HG03520 (cell line): ENCODE data around the gene AADACL4.
"Not testable (repeated sequence)": the region's sequence is repeated elsewhere in the genome, so short reads cannot be mapped to it uniquely, and the experiment has no call there.

ENCODE experiments used
- ATAC-seq: cut with Tn5 transposase; IDR thresholded peaks from one replicate; pipeline ENCODE4 v1.9.1; 2021; ENCODE audit warnings: mild to moderate bottlenecking, moderate library complexity; ENCODE audit not compliant: unreplicated experiment

Gene AADACL4

DNA sequence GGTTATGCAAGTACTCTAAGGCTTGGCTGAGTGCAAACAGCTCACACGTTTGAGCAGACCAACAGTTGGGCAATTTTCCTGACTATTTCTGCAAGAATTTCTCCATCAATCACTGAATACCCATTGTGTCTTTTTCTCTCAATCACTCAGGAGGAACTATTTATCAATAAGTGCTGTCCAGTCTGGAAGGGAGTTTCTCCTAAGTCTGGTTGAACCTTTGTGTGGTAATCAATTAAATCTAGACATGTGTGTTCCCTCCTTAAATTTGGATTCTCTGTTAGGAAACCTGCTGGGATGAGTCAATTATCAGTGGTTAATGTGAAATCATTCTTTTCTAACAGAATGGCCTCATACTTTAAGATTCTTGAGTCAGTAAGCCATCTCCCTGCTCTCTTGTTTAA lies 65.2 kb downstream of the AADACL4 start:
- ATAC-seq: no peak

GRCh38 chr1:12709696-12710095 lies 65.8 kb downstream of the AADACL4 start:
- ATAC-seq: no peak

GRCh38 chr1:12711536-12711935 lies 67.7 kb downstream of the AADACL4 start:
- no peak for ATAC-seq

DNA sequence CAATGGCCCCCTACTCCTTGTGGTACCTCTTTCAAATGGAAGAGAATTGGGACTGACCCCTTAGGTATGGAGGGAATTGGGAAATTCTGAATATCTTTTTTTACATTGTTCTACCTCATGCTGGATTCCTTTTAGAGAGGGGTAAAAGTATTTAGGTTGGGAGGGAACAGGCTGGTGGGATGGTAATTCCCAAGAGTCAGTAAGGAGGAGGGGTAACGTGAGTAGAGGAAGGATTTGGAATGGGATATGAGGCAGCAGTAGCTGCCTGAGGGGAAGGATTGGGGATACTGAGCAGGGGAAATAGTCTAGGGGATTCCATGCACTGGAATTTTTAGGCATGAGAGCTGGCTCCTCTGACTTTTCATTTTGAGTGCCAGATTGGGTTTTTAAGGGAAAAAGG lies 68.2 kb downstream of the AADACL4 start:
- no peak for ATAC-seq

DNA sequence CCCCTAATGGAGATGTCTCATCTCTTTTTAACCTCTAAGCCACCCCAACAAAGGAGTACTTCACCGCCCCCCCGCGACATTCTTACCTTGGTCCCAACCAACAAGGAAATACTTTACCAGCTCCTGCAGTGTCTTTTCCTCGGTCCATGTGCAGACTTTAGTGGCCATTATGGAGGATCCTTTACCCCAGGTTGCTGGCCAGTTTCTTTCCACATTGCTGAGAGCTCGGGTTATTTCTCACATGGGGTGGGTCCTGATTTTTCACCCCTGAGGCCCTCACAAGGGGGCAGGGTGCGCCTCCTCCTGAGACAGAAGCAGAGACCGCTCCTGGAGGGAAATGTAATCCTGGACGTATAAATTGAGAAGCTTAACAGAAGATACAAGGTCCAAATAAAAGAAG lies 69.0 kb downstream of the AADACL4 start:
- no peak for ATAC-seq

DNA sequence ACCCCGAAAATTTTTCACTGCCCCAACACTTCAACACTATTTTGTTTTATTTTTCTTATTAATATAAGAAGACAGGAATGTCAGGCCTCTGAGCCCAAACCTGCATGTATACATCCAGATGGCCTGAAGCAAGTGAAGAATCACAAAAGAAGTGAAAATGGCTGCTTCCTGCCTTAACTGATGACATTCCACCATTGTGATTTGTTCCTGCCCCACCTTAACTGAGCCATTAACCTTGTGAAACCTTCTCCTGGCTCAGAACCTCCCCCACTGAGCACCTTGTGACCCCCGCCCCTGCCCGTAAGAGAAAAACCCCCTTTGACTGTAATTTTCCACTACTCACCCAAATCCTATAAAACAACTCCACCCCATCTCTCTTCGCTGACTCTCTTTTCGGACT lies 69.8 kb downstream of the AADACL4 start:
- not testable (repeated sequence) for ATAC-seq

- no peak for ATAC-seq
Measured at GRCh38 chr1:12714710-12715475, 71.0 kb downstream of the AADACL4 start.

GRCh38 chr1:12715896-12716437 lies 72.1 kb downstream of the AADACL4 start, which contains the start of gene AADACL3:
Gene AADACL3 (plus strand): TSS chr1:12716110. CDS start chr1:12716177, 67 bp downstream.
- ATAC-seq: no peak
